Suprapubic skin (tissue), 4 donors: Measurements from ENCODE around the gene ASPRV1. TPM values are rescaled to one million over a fixed set of nuclear protein-coding genes. Genes with fewer than 3 reads are reported as not detected.
"Not testable (repeated sequence)": the region's sequence is repeated elsewhere in the genome, so short reads cannot be mapped to it uniquely, and the experiment has no call there.

ENCODE experiments used
- DNase-seq, 2 donors: peaks; one replicate each; pipeline ENCODE4 v3.0.0-alpha.2; 2019; ENCODE audit warnings: low spot score in 2 of 2
- H3K27ac ChIP-seq: fragments of 200-600 bp; sonication (generic); one replicate; pipeline ENCODE4 v1.5.1; 2019
- H3K27me3 ChIP-seq: fragments of 200-600 bp; sonication (generic); one replicate; pipeline ENCODE4 v1.5.1; 2019
- H3K36me3 ChIP-seq: fragments of 200-600 bp; sonication (generic); one replicate; pipeline ENCODE4 v1.5.1; 2019
- H3K4me1 ChIP-seq: fragments of 200-600 bp; sonication (generic); one replicate; pipeline ENCODE4 v1.5.1; 2019
- H3K4me3 ChIP-seq: fragments of 200-600 bp; sonication (generic); one replicate; pipeline ENCODE4 v1.5.1; 2019; ENCODE audit warnings: mild to moderate bottlenecking
- H3K9me3 ChIP-seq: fragments of 200-600 bp; sonication (generic); one replicate; pipeline ENCODE4 v1.5.1; 2019
- CTCF ChIP-seq, 2 donors: fragments of 200-600 bp in 1 of 2; fragments of 450-650 bp in 1 of 2; sonication (generic) in 1 of 2; IDR thresholded peaks; one replicate each; pipeline ENCODE4 v1.5.1; 2016 to 2019; ENCODE audit warnings: antibody characterized with exemption in 2 of 2, mild to moderate bottlenecking in 1 of 2, moderate library complexity in 1 of 2
- EP300 ChIP-seq: sonication (generic); formaldehyde crosslinking; IDR thresholded peaks from one replicate; pipeline ENCODE4 v1.6.1; 2017; ENCODE audit warnings: antibody characterized with exemption
- POLR2A ChIP-seq, 2 donors: fragments of 450-650 bp; IDR thresholded peaks; one replicate each; pipeline ENCODE4 v1.6.1; 2017; ENCODE audit warnings: antibody characterized with exemption in 2 of 2, mild to moderate bottlenecking in 2 of 2, moderate library complexity in 2 of 2
- POLR2AphosphoS5 ChIP-seq, 3 donors: sonication (generic); formaldehyde crosslinking; IDR thresholded peaks; one replicate each; pipeline ENCODE4 v1.6.1; 2017; ENCODE audit warnings: antibody characterized with exemption in 3 of 3
- WGBS: methylation state at CpG from one replicate; pipeline ENCODE4 v1.1.5; 2018; 5-methylcytosine and 5-hydroxymethylcytosine counted together
- total RNA-seq, 4 donors: library from RNA; depleted of rRNA; stranded (reverse); fragments of >200 nt; gene quantifications; one replicate each; pipeline ENCODE4 v1.1.0, GENCODE V29; 2016

The ASPRV1 gene
- total RNA-seq, 4 donors from 2014 or later, result 45.3 to 805 (median 558) TPM

GRCh38 chr2:69952336-69953115, 8.9 kb downstream of the ASPRV1 start:
- DNase-seq, result no peak
- peaks cover 4% of the 10 kb centered on the region for H3K27me3 ChIP-seq
- no peak for TF ChIP-seq POLR2A (IDR thresholded peaks at IDR 0.05)
- no peak for TF ChIP-seq EP300
- no peak for TF ChIP-seq CTCF (IDR thresholded peaks at IDR 0.05)
- TF ChIP-seq POLR2AphosphoS5 (IDR thresholded peaks at IDR 0.05), result no peak
- no peak overlapping the region for H3K4me3 ChIP-seq
- H3K4me1 ChIP-seq, result peaks cover 4% of the 10 kb centered on the region
- no peak overlapping the region for H3K27ac ChIP-seq
- H3K9me3 ChIP-seq, result no peaks in the 10 kb centered on the region
- H3K36me3 ChIP-seq, result no peaks in the 10 kb centered on the region
- WGBS, result 79% methylated on average over 6 of the region's 6 CpGs

GRCh38 chr2:69950671-69951070, 10.8 kb downstream of the ASPRV1 start:
- not testable (repeated sequence) for H3K27me3 ChIP-seq, DNase-seq, H3K36me3 ChIP-seq, H3K4me1 ChIP-seq, H3K9me3 ChIP-seq, H3K4me3 ChIP-seq, H3K27ac ChIP-seq
- WGBS, result 93% methylated on average over 3 of the region's 3 CpGs

GRCh38 chr2:69950241-69950640, 11.2 kb downstream of the ASPRV1 start:
- no peak overlapping the region for H3K4me3 ChIP-seq
- H3K27me3 ChIP-seq, result peaks cover 4% of the 10 kb centered on the region
- H3K27ac ChIP-seq, result no peak overlapping the region
- 76% methylated on average over 5 of the region's 5 CpGs for WGBS
- H3K4me1 ChIP-seq, result peaks cover 7% of the 10 kb centered on the region
- no peaks in the 10 kb centered on the region for H3K9me3 ChIP-seq
- no peak for TF ChIP-seq POLR2A (IDR thresholded peaks at IDR 0.05)
- TF ChIP-seq EP300, result no peak
- TF ChIP-seq POLR2AphosphoS5 (IDR thresholded peaks at IDR 0.05), result no peak
- no peak for TF ChIP-seq CTCF (IDR thresholded peaks at IDR 0.05)
- DNase-seq, result no peak
- H3K36me3 ChIP-seq, result no peaks in the 10 kb centered on the region

- H3K27me3 ChIP-seq, result peaks cover 4% of the 10 kb centered on the region
- H3K36me3 ChIP-seq, result no peaks in the 10 kb centered on the region
- no peak overlapping the region for H3K27ac ChIP-seq
- TF ChIP-seq CTCF (IDR thresholded peaks at IDR 0.05) (no peak), EP300 (no peak), POLR2A (IDR thresholded peaks at IDR 0.05) (no peak), POLR2AphosphoS5 (IDR thresholded peaks at IDR 0.05) (no peak)
- H3K4me3 ChIP-seq, result no peak overlapping the region
- WGBS, result 81% methylated on average over 21 of the region's 21 CpGs
- DNase-seq, result no peak
- no peaks in the 10 kb centered on the region for H3K9me3 ChIP-seq
- H3K4me1 ChIP-seq, result peaks cover 7% of the 10 kb centered on the region
Measured at GRCh38 chr2:69948963-69949645, 12.3 kb downstream of the ASPRV1 start.

GRCh38 chr2:69948032-69948962, 13.1 kb downstream of the ASPRV1 start:
- DNase-seq, result no peak

More at GRCh38 chr2:69948032-69948962, 13.1 kb downstream of the ASPRV1 start:
- Histone ChIP-seq H3K27ac (no peak overlapping the region), H3K4me1 (peaks cover 7% of the 10 kb centered on the region), H3K9me3 (no peaks in the 10 kb centered on the region), H3K4me3 (no peak overlapping the region), H3K36me3 (peaks cover 2% of the 10 kb centered on the region), H3K27me3 (peaks cover 4% of the 10 kb centered on the region)
- WGBS, result 60% methylated on average over 22 of the region's 35 CpGs
- TF ChIP-seq POLR2A (IDR thresholded peaks at IDR 0.05) (no peak), EP300 (no peak), CTCF (IDR thresholded peaks at IDR 0.05) (no peak), POLR2AphosphoS5 (IDR thresholded peaks at IDR 0.05) (no peak)
